Dermis blood vessel endothelial cell (primary cell): Measurements from ENCODE around the gene ZBTB45. TPM values are rescaled to one million over a fixed set of nuclear protein-coding genes. Genes with fewer than 3 reads are reported as not detected.
A peak's percentile ranks its signal among the peaks of the same experiment; 100 is the strongest.
"Not testable (repeated sequence)": the region's sequence is repeated elsewhere in the genome, so short reads cannot be mapped to it uniquely, and the experiment has no call there.

Experiments used
- DNase-seq: peaks from one replicate; pipeline ENCODE4 v3.0.0; 2010
- total RNA-seq: library from RNA; depleted of rRNA; stranded (reverse); fragments of >200 nt; gene quantifications from 2 replicates; pipeline ENCODE4 v1.2.3, GENCODE V29; 2014

ZBTB45 gene
- total RNA-seq, 1 donor from 2014 or later, result 6.1 TPM

GRCh38 chr19:58510084-58510862 is 9.3 kb downstream of the ZBTB45 start:
- DNase-seq, result no peak

- DNase-seq, result no peak
Measured at GRCh38 chr19:58509731-58510083, 9.9 kb downstream of the ZBTB45 start.

DNA sequence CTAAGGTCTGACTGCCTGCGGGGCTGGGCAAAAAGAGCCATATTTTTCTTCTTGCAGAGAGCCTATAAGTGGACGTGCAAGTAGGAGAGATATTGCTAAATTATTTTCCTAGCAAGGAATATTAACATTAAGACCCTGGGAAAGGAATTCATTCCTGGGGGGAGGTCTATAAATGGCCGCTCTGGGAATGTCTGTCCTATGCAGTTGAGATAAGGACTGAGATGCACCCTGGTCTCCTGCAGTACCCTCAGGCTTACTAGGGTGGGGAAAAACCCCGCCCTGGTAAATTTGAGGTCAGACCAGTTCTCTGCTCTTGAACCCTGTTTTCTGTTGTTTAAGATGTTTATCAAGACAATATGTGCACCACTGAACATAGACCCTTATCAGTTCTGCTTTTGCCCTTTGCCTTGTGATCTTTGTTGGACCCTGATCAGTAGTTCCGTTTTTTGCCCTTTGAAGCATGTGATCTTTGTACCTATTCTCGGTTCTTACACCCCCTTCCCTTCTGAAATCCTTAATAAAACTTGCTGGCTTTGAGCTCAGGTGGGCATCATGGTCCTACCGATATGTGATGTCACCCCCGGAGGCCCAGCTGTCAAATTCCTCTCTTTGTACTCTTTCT is 11.9 kb downstream of the ZBTB45 start:
- not testable (repeated sequence) for DNase-seq

DNA sequence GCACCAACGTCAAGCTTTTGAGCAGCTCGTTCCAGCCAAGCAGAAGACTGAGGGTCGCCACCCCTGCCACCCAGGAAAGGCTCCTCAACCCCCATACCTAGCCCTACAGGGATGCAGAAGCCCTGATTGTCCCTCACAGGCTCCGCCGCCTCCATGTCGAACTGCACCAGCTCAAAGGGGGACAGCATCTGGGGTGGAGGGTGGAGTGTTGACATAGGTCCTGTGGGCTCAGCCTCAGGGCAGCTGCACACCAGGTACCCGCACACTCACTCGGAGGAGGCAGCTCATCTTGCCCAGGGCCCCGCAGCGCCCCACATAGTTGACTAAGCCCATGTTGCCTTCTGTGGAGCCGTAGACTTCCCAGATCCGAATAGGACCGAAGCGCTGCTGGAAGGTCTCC is 19.4 kb downstream of the ZBTB45 start:
- DNase-seq, result no peak

DNA sequence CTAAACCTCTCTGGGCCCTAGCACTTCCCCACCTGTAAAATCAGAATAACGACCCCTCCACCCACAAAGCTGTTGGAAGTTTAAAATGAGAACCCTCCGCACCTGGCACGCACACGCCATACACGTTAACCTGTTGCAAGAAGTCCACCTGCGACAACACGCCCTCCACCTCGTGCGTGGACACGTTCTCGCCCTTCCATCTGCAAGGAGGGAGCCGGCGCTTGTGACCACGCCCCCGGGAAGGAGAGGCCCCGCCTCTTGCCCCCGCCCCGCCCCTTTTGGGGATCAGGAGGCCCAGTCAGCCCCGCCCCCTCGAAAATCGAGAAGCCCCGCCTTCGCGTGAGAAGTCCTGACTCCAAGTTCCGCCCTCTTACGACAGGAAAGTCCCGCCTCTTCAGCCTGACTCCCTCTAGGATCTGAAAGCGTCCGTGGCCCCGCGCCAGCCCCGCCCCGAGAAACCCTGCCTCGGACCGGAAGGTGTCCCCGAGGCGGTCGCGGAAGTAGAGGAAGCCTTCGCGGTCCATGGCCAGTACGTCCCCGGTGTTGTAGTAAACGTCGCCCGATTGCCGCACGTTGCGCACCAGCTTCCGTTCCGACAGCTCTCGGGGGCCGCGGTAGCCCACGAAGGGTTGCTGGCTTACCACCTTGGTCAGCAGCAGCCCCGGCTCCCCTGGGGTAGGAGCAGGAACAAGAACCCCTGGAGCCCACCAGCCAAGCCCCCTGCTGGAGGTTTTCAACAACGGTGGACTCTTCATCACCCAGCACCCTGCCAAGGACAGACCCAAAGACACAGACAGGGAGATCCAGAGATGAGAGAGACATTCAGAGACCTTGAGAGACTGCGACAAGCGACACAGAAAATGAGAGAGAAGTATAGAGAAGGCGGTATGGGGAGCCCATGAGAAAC is 20.3 kb downstream of the ZBTB45 start:
- peak; percentile 98 for DNase-seq

GRCh38 chr19:58498316-58499020 is 21.1 kb downstream of the ZBTB45 start:
- DNase-seq, result no peak

GRCh38 chr19:58497634-58498170 is 21.9 kb downstream of the ZBTB45 start:
- no peak for DNase-seq

DNA sequence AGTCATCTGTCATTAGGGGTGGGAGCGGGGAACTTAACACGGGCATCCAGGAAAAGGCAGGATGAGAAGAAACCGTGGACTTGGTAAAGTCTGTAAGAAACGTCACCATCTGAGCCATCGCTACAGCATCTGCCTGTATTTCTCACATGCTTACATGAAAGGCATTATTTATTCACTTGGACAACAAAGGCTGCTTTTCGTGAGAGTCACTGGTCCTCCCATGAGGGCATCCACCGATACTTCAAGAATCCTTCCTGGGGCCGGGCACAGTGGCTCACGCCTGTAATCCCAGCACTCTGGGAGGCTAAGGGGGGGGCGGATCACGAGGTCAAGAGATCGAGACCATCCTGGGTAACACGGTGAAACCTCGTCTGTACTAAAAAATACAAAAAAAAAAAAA is 27.3 kb downstream of the ZBTB45 start:
- no peak for DNase-seq

DNA sequence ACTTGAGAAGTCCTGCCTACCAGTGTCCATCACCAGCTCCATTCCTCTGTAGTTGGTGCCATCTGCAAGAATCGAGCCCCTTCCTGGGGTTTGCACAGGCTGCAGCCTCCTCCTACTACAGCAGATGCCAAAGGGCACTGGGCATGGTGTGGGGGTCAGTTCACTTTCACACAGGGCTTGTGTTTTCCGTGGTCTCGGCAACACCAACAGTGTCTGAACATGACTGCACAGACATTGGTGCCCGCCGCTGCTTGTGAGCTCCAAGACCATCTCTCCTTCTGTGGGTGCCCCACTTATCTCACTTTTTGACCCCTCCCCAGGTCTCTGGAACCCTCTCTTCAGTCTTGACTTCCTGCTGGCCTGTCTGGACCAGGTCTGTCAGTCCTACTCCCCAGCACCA is 28.2 kb downstream of the ZBTB45 start:
- no peak for DNase-seq

GRCh38 chr19:58484349-58484748 is 35.3 kb downstream of the ZBTB45 start:
- not testable (repeated sequence) for DNase-seq

- no peak for DNase-seq
Measured at GRCh38 chr19:58483776-58484175, 35.8 kb downstream of the ZBTB45 start.

- no peak for DNase-seq
Measured at GRCh38 chr19:58482372-58482771, 37.2 kb downstream of the ZBTB45 start.

DNA sequence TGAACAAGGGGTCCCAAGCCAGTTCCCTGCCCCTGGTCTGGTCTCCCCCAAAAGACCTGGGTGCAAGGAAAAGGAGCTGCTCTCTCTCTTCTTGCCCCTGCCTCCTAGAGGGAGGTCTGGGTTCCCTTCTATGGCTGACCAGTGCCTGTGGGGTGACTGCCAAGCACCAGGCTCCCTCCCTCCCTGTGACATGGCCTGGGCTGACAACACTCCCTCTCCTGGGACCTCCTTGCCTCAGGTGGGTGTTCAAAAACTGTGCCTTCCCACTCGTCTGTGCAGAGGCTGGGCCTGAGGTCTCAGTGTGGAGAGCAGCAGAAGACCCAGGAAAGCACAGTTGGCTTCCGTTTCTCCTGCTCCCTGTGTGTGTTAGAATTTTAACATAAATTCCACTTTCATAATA is 38.8 kb downstream of the ZBTB45 start:
- no peak for DNase-seq

GRCh38 chr19:58480481-58480830 is 39.2 kb downstream of the ZBTB45 start:
- no peak for DNase-seq

GRCh38 chr19:58479736-58480480 is 39.7 kb downstream of the ZBTB45 start:
- no peak for DNase-seq

DNA sequence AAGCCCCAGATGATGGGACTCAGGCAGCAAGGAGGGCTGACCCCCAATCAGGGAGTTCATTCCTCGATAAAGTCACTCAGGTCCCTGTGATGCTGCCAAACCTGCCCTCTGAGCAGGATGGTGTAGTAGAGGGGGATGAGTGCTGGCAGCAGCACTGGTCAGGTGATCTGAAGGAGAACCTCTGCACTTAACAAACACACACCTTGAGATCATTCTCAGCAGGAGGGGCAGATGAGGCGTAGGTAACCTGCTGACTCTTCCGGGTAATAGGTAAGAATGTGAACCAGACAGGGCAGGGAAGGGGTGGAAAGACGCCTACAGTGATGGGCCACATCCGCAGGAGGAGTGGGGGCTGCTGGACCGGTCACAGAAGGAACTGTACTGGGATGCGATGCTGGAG is 40.3 kb downstream of the ZBTB45 start:
- DNase-seq, result no peak

DNA sequence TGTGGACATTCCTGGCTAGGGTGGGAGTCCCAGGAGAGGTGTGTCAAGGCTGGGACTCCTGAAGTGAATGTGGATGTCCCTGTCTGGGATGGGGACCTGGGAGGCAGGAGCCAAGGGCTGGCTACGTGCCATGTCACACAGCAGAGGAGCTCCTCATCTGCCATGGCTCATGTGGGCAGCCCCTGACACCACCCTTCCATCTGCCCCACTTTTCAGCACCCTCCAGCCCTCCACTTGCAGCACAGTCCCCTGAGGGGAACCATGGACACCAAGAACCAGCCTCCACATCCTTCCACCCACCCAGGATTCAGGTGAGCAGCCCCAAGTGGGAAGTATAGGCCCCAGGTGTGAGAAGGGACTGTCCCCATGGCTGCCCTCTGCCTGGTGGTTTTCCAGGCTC is 41.7 kb downstream of the ZBTB45 start:
- no peak for DNase-seq

DNA sequence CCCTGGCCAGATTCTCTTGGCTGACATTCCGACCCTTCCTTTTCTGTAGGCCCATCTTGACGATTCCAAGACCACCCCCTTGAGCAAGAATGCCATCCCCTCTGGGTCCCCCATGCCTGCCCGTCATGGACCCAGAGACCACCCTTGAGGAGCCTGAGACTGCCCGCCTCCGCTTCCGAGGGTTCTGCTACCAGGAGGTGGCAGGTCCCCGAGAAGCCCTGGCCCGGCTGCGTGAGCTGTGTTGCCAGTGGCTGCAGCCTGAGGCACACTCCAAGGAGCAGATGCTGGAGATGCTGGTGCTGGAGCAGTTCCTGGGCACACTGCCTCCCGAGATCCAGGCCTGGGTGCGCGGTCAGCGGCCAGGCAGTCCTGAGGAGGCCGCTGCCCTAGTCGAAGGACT is 42.5 kb downstream of the ZBTB45 start:
- DNase-seq, result no peak

- peak; percentile 12 for DNase-seq
Measured at GRCh38 chr19:58476498-58477015, 43.1 kb downstream of the ZBTB45 start.

GRCh38 chr19:58475714-58476497 is 43.7 kb downstream of the ZBTB45 start, which contains the start of gene ZNF446:
Gene ZNF446 (plus strand): TSS chr19:58476352. CDS start chr19:58477219, 867 bp downstream.
- peak; percentile 97 for DNase-seq
